Left renal cortex interstitium (tissue), 4 donors: ENCODE measurements around the gene OR6N2. TPM values are rescaled to one million over a fixed set of nuclear protein-coding genes. Genes with fewer than 3 reads are reported as not detected.

Experiments
- DNase-seq, 4 donors: peaks; one replicate each; pipeline ENCODE4 v3.0.0-alpha.2; 2013; ENCODE audit warnings: low read depth in 4 of 4, low spot score in 2 of 4, missing footprints in 1 of 4
- polyA plus RNA-seq, 4 donors: library from polyadenylated mRNA; unstranded; fragments of 120-200 nt; gene quantifications; one replicate each; pipeline ENCODE4 v1.2.1, GENCODE V29; 2013; ENCODE audit not compliant: insufficient read length in 4 of 4

The OR6N2 gene
- polyA plus RNA-seq: not detected

GRCh38 chr1:158781104-158781503 is at the start of gene OR6N2:
TSS of gene OR6N2 (minus strand) at chr1:158781204. CDS start at chr1:158777635, 3,569 bp downstream.
- no peak for DNase-seq

- no peak for DNase-seq
Observed at GRCh38 chr1:158830074-158830677, 49.2 kb upstream of the OR6N2 start.

GRCh38 chr1:158821723-158822122 is 40.7 kb upstream of the OR6N2 start:
- no peak for DNase-seq

GRCh38 chr1:158819461-158820443 is 38.7 kb upstream of the OR6N2 start:
- DNase-seq: no peak

DNA sequence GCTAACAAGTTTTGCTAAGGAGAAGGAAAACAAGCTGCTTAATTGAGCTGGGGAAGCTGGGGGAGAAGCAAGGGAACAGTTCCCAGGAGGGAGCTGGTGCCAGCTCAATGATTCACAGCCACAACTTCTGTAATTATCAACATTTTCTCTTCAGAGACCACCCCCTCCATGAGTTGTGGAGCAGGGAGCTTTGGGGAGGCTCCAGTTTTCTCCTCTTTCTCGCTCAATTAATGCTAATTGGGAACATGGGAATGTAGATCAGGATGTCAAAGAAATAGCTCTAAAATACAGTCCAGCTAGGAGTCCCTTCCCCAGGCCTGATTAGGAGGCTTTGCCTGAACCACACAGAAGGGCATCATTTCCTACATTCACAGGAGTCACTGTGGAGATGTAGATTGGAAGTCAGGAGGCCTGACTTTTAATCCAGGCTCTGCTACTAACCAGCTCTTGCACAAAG is 38.0 kb upstream of the OR6N2 start:
- peak in 1 of 4 donors; percentile 2 for DNase-seq

GRCh38 chr1:158818560-158818959 is 37.6 kb upstream of the OR6N2 start:
- DNase-seq: no peak

DNA sequence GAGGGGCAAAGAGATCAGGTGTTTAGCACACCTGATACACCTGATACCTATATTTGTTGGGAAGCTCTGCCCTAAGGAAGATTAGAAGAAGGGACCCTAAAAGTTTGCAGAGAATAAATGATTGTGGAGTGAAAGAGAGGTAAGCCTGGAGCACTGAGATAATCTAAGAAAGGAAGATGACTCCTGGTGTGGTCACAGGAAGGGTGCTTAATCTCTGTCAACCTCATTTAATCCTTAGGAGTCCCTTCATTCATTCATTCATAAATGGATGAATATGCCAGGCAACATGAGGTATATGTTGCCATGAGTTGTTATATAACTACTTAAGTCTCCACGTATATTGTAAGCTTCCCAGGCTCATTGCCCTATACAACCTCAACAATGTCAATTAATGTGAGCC is 34.0 kb upstream of the OR6N2 start:
- DNase-seq: no peak

GRCh38 chr1:158813164-158813563 is 32.2 kb upstream of the OR6N2 start:
- DNase-seq: no peak

- no peak for DNase-seq
Observed at GRCh38 chr1:158812336-158812735, 31.3 kb upstream of the OR6N2 start.

GRCh38 chr1:158810311-158810710 is 29.3 kb upstream of the OR6N2 start:
- no peak for DNase-seq

DNA sequence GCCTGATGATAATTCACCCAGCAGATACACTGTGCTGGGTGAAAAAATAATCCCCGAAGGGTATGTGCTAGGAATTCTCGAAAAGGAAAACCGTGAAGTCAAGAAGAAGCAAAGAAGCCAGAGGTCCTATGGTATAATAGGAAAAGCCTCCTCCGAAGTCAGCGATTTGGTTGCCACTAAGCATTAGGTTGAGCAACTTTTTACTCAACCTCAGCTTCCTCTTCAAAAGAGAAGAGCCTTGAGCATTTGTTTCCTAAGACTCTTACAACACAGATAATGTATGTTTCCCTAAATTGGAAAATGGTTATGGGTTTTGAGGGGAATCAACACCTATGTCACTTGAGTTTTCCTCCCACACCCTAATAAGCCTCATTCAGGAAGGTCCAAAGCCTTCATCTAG is 28.9 kb upstream of the OR6N2 start:
- DNase-seq: no peak

DNA sequence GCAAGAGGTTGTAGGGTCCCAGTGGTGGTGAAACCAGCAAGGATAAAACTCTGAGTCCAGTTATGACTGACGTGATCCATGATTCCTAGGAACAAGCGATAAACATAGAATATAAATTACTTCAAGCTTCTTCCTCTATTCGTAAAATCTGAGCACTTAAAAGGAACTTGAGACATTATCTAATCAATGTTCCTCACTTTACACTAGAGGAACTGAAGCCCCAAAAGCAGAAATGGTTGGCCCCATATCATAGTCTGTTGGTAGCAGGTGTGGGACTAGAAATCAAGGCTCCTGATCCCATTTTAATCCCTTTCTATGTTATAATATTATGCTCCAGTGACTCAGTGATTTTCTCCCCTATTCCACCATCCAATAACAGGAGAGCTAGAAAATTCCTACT is 28.3 kb upstream of the OR6N2 start:
- no peak for DNase-seq

DNA sequence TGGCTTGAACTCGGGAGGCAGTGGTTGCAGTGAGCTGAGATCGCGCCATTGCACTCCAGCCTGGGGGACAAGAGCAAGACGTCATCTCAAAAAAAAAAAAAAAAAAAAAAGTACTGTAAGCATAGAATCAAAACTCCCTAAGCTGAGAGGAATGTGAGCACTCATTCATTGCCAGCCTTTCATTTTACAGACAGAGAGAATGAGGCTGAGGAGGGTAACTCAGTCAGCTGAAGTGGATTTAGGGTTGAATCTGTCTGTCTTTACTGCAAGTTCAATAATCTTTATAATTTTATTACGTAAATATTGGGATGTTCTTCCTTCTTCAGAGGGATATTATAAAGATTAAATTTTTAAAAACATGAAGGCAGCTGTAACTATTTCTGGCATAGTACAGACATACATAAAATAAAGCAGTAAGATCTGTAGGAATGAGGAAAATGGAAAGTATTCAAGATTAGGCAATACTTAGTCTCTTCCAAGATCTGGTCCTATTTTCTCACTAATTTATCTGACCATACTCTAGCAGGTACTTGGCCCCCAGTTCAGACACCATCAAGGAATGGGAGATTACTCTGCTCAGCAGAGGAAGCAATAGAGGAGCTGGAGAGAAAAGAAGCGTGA is 26.0 kb upstream of the OR6N2 start:
- DNase-seq: no peak

DNA sequence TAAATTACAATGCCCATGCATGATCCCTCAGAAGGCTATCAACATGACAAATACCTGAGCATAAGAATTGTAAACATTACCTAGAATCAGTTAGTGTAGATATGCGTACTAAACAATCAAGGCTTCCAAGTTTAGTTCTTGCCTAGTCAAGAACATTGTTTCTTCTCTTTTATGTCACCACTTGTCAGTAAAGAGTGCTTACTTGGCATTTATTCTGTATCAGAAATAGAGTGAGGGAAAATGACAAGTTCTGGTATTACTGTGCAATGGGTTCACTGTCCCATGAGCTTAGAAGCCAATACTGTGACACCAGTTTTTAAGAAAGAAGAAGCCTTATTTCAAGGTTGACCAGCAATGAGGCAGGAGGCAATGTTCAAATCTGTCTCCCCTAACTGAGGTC is 22.7 kb upstream of the OR6N2 start:
- no peak for DNase-seq

- DNase-seq: no peak
Observed at GRCh38 chr1:158801396-158801795, 20.4 kb upstream of the OR6N2 start.

- no peak for DNase-seq
Observed at GRCh38 chr1:158800526-158800925, 19.5 kb upstream of the OR6N2 start.

DNA sequence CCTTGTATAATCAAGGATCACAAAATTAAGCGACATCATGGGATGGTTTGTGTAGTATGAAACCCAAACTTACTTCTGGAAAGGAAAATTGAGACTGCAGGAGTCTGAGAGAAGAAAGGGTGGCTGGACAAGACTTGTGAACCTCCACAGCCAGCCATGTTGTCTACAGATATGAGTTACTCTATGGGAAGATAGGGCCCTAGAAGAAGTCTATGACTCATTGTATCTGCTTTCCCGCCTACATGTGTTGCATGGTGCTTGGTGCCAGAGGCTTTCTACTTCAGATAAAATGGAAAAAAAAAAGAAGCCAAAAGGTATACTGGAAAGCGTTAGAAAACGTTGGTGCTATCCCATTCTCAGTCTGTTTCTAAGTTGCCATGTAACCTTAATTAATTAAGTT is 18.7 kb upstream of the OR6N2 start:
- DNase-seq: no peak

GRCh38 chr1:158798531-158798930 is 17.5 kb upstream of the OR6N2 start:
- no peak for DNase-seq

GRCh38 chr1:158794247-158794646 is 13.2 kb upstream of the OR6N2 start:
- no peak for DNase-seq

- no peak for DNase-seq
Observed at GRCh38 chr1:158793604-158794003, 12.6 kb upstream of the OR6N2 start.
